ENCODE data around the gene YY1. TPM values are rescaled to one million over a fixed set of nuclear protein-coding genes. Genes with fewer than 3 reads are reported as not detected.

Gene YY1
- total RNA-seq, 3 donors from 2014 or later (not counting 1 experiment from before 2014, with no cell fraction given) = 77.9 to 92.6 (median 90.4) TPM

- Mint-ChIP-seq H3K4me3 (no peak overlapping the region), H3K9me3 (no peaks in the 10 kb centered on the region), H3K36me3 (no peaks in the 10 kb centered on the region), H3K4me1 (no peaks in the 10 kb centered on the region), H3K27me3 (ENCODE audit: low read depth in 2 of 2) (peaks cover 0 to 5% of the 10 kb centered on the region in 2 donors), H3K27ac (no peak overlapping the region)
- WGBS (ENCODE audit: insufficient coverage) = 90% methylated on average over 15 of the region's 15 CpGs
- Histone ChIP-seq H3K27ac (ENCODE audit: low read length) (no peak overlapping the region), H3K4me3 (ENCODE audit: low read length) (no peak overlapping the region), H3K36me3 (ENCODE audit: control insufficient read depth, insufficient read depth, low read length) (no peaks in the 10 kb centered on the region), H3K4me1 (ENCODE audit: control insufficient read depth, insufficient read depth, low read length) (peaks cover 11% of the 10 kb centered on the region), H3K27me3 (ENCODE audit: control insufficient read depth, insufficient read depth, low read length) (no peaks in the 10 kb centered on the region), H3K9me3 (ENCODE audit: control insufficient read depth, insufficient read depth, low read length) (no peaks in the 10 kb centered on the region)
- TF ChIP-seq CTCF (IDR thresholded peaks at IDR 0.05) = no peak
- ATAC-seq (no peak), DNase-seq (no peak)
- intact Hi-C loops (cut with micrococcal nuclease) = no loop called here
These were observed 83.4 kb downstream of the YY1 start for GRCh38 chr14:100322138-100322957.

GRCh38 chr14:100323121-100323941 is 84.4 kb downstream of the YY1 start, which contains the start of gene SLC25A47:
TSS of gene SLC25A47 (plus strand) at chr14:100323339. CDS start at chr14:100323415, 76 bp downstream.
- intact Hi-C loops (cut with micrococcal nuclease) = no loop called here

GRCh38 chr14:100323942-100324307 is 85.0 kb downstream of the YY1 start:
- Histone ChIP-seq H3K27me3 (ENCODE audit: control insufficient read depth, insufficient read depth, low read length) (no peaks in the 10 kb centered on the region), H3K4me1 (ENCODE audit: control insufficient read depth, insufficient read depth, low read length) (no peaks in the 10 kb centered on the region), H3K4me3 (ENCODE audit: low read length) (no peak overlapping the region), H3K27ac (ENCODE audit: low read length) (no peak overlapping the region), H3K9me3 (ENCODE audit: control insufficient read depth, insufficient read depth, low read length) (no peaks in the 10 kb centered on the region), H3K36me3 (ENCODE audit: control insufficient read depth, insufficient read depth, low read length) (no peaks in the 10 kb centered on the region)
- Mint-ChIP-seq H3K9me3 (no peaks in the 10 kb centered on the region), H3K27ac (no peak overlapping the region), H3K4me3 (no peak overlapping the region), H3K27me3 (ENCODE audit: low read depth in 2 of 2) (peaks cover 0 to 5% of the 10 kb centered on the region in 2 donors), H3K36me3 (no peaks in the 10 kb centered on the region), H3K4me1 (no peaks in the 10 kb centered on the region)
- no peak for TF ChIP-seq CTCF (IDR thresholded peaks at IDR 0.05)
- DNase-seq = no peak
- no peak for ATAC-seq
- 87% methylated on average over 8 of the region's 8 CpGs for WGBS (ENCODE audit: insufficient coverage)
- intact Hi-C loops (cut with micrococcal nuclease) = no loop called here

More at GRCh38 chr14:100323121-100323941, 84.4 kb downstream of the YY1 start, which contains the start of gene SLC25A47:
- Mint-ChIP-seq H3K9me3 (no peaks in the 10 kb centered on the region), H3K27me3 (ENCODE audit: low read depth in 2 of 2) (peaks cover 0 to 5% of the 10 kb centered on the region in 2 donors), H3K4me1 (no peaks in the 10 kb centered on the region), H3K36me3 (no peaks in the 10 kb centered on the region), H3K4me3 (no peak within 1 kb of the TSS), H3K27ac (no peak within 1 kb of the TSS)
- Histone ChIP-seq H3K27me3 (ENCODE audit: control insufficient read depth, insufficient read depth, low read length) (no peaks in the 10 kb centered on the region), H3K9me3 (ENCODE audit: control insufficient read depth, insufficient read depth, low read length) (no peaks in the 10 kb centered on the region), H3K27ac (ENCODE audit: low read length) (no peak within 1 kb of the TSS), H3K36me3 (ENCODE audit: control insufficient read depth, insufficient read depth, low read length) (no peaks in the 10 kb centered on the region), H3K4me3 (ENCODE audit: low read length) (no peak within 1 kb of the TSS), H3K4me1 (ENCODE audit: control insufficient read depth, insufficient read depth, low read length) (peaks cover 3% of the 10 kb centered on the region)
- no peak for TF ChIP-seq CTCF (IDR thresholded peaks at IDR 0.05)
- WGBS (ENCODE audit: insufficient coverage) = 90% methylated on average over 16 of the region's 16 CpGs
- DNase-seq (no peak), ATAC-seq (no peak)

All from natural killer cell (primary cell).